CD4-positive, alpha-beta T cell (primary cell): ENCODE measurements around the gene INPP5D. TPM values are rescaled to one million over a fixed set of nuclear protein-coding genes. Genes with fewer than 3 reads are reported as not detected.

Experiments used
- ATAC-seq: fragments of 200-7000 bp; cut with Tn5 transposase; one replicate; pipeline ENCODE4 v1.10.0; 2022; ENCODE audit warnings: mild to moderate bottlenecking; ENCODE audit not compliant: poor library complexity
- CTCF ChIA-PET: fragments of 350-600 bp; sonication (Branson Sonifier 250); formaldehyde crosslinking; loops from one replicate; lab custom pipeline; 2021; ENCODE audit warnings: antibody characterized with exemption, inconsistent platforms; lab: Charles Lee
- POLR2A ChIA-PET: fragments of 350-600 bp; sonication (Branson Sonifier 250); formaldehyde crosslinking; loops from one replicate; lab custom pipeline; 2021; ENCODE audit warnings: antibody characterized with exemption, inconsistent platforms; lab: Charles Lee
- DNase-seq, 14 experiments: peaks; one replicate each; pipeline ENCODE4 v3.0.0-alpha.2; 2013 to 2020; ENCODE audit warnings: mixed read lengths in 2 of 14
- H3K27ac ChIP-seq, 2 donors: one replicate each; pipeline versions ENCODE4 v1.5.1 to v1.7.0; 2013; ENCODE audit warnings: low read length in 2 of 2, low read depth in 1 of 2, mild to moderate bottlenecking in 1 of 2
- H3K27me3 ChIP-seq, 2 experiments: 1 replicate in 1 of 2; 2 replicates in 1 of 2; pipeline versions ENCODE4 v1.6.1 to v1.7.0; 2013; ENCODE audit warnings: low read length in 2 of 2, control low read depth in 1 of 2, mild to moderate bottlenecking in 1 of 2, moderate library complexity in 1 of 2; ENCODE audit not compliant: insufficient read depth in 2 of 2, control insufficient read depth in 1 of 2
- H3K36me3 ChIP-seq: one replicate; pipeline ENCODE4 v1.6.1; 2013; ENCODE audit warnings: low read length, control low read depth; ENCODE audit not compliant: insufficient read depth
- H3K4me1 ChIP-seq: one replicate; pipeline ENCODE4 v1.6.1; 2013; ENCODE audit warnings: low read length, control low read depth; ENCODE audit not compliant: insufficient read depth
- H3K4me3 ChIP-seq: one replicate; pipeline ENCODE4 v1.5.1; 2013; ENCODE audit warnings: mild to moderate bottlenecking, low read length, moderate library complexity
- H3K9me3 ChIP-seq, 2 experiments: 1 replicate in 1 of 2; 2 replicates in 1 of 2; pipeline versions ENCODE4 v1.6.1 to v1.7.0; 2013; ENCODE audit warnings: low read length in 2 of 2, mild to moderate bottlenecking in 2 of 2, control low read depth in 1 of 2, moderate library complexity in 1 of 2; ENCODE audit not compliant: control insufficient read depth in 1 of 2, insufficient read depth in 1 of 2
- H3K27ac Mint-ChIP-seq: one replicate; pipeline ENCODE4 v1.8.0; 2020; ENCODE audit warnings: mixed read lengths
- H3K27me3 Mint-ChIP-seq: one replicate; pipeline ENCODE4 v1.8.0; 2021; ENCODE audit warnings: mixed read lengths
- H3K36me3 Mint-ChIP-seq: one replicate; pipeline ENCODE4 v1.8.0; 2021; ENCODE audit warnings: low read depth, mixed read lengths
- H3K4me1 Mint-ChIP-seq: one replicate; pipeline ENCODE4 v1.8.0; 2021; ENCODE audit warnings: low read depth, mixed read lengths
- H3K4me3 Mint-ChIP-seq: one replicate; pipeline ENCODE4 v1.8.0; 2020; ENCODE audit warnings: mild to moderate bottlenecking, mixed read lengths
- H3K9me3 Mint-ChIP-seq: one replicate; pipeline ENCODE4 v1.8.0; 2020; ENCODE audit warnings: mixed read lengths
- CTCF ChIP-seq: fragments of 200-600 bp; IDR thresholded peaks from one replicate; pipeline ENCODE4 v1.8.0; 2022; ENCODE audit warnings: antibody characterized with exemption, mild to moderate bottlenecking
- intact Hi-C, 2 experiments: fragments of 100-400 bp; cut with DNase I in 1 of 2; cut with micrococcal nuclease in 1 of 2; formaldehyde crosslinking; loops; one replicate each; pipeline versions ENCODE4 v1.15.1 to v1.9.0; 2023 to 2025; cut with DNase I, micrococcal nuclease
- total RNA-seq, 174 experiments: library from RNA in 2 of 174; stranded (reverse) in 2 of 174; gene quantifications; one replicate each; pipeline ENCODE4 v1.2.3 and lab custom pipeline; 2021 to 2026

Gene INPP5D
- total RNA-seq, 2 experiments from 2014 or later: 141 to 154 TPM

- Mint-ChIP-seq H3K4me3 (peak overlapping the region; percentile 36), H3K36me3 (peaks cover 25% of the 10 kb centered on the region), H3K27me3 (no peaks in the 10 kb centered on the region), H3K9me3 (no peaks in the 10 kb centered on the region), H3K27ac (peak overlapping the region; percentile 76), H3K4me1 (peaks cover 63% of the 10 kb centered on the region)
- Histone ChIP-seq H3K27me3 (no peaks in the 10 kb centered on the region), H3K4me1 (peaks cover 72% of the 10 kb centered on the region), H3K4me3 (no peak overlapping the region), H3K27ac (peak overlapping the region; percentile 15 to 50), H3K36me3 (peaks cover 9% of the 10 kb centered on the region), H3K9me3 (no peaks in the 10 kb centered on the region)
- DNase-seq (peak in 3 of 14 experiments; percentile 28 to 46 (median 38)), ATAC-seq (no peak)
- ChIA-PET CTCF (no interaction called here), POLR2A (interaction anchor here (1.3 to 4.0 kb wide), 2 partner anchors 8 to 19 kb away, joined by 3 to 21 read pairs; no protein-coding TSS in a partner anchor)
- intact Hi-C loops: loop anchor here in 1 of 2 experiments (5.0 kb wide), 1 partner anchor 167 kb away; no protein-coding TSS in a partner anchor
- no peak for TF ChIP-seq CTCF
Observed at GRCh38 chr2:233248999-233249398, 188.9 kb downstream of the INPP5D start.

- Histone ChIP-seq H3K4me3 (no peak overlapping the region), H3K9me3 (no peaks in the 10 kb centered on the region), H3K36me3 (peaks cover 21% of the 10 kb centered on the region), H3K27me3 (no peaks in the 10 kb centered on the region), H3K27ac (peak overlapping the region; percentile 72 to 88), H3K4me1 (peaks cover 78% of the 10 kb centered on the region)
- peaks cover 36% of the 10 kb centered on the region for H3K36me3 Mint-ChIP-seq
- H3K4me3 Mint-ChIP-seq: peak overlapping the region; percentile 90
- no peak for TF ChIP-seq CTCF
- ChIA-PET POLR2A (interaction anchor here (0.9 to 5.4 kb wide), 10 partner anchors 10 to 700 kb away, joined by 3 to 82 read pairs (median 7); partner anchors contain the start of genes EIF4E2, INPP5D and TIGD1), CTCF (interaction anchor here (0.7 to 3.4 kb wide), 25 partner anchors 10 to 407 kb away, joined by 3 to 25 read pairs (median 5); partner anchors contain the start of gene INPP5D)
- peak overlapping the region; percentile 76 for H3K27ac Mint-ChIP-seq
- DNase-seq (no peak), ATAC-seq (no peak)
- H3K9me3 Mint-ChIP-seq: no peaks in the 10 kb centered on the region
- peaks cover 69% of the 10 kb centered on the region for H3K4me1 Mint-ChIP-seq
- H3K27me3 Mint-ChIP-seq: no peaks in the 10 kb centered on the region
- intact Hi-C loops: loop anchor here (2.0 to 10.0 kb wide), 9 partner anchors 66 to 1468 kb away; partner anchors contain the start of genes GIGYF2 (in 1 of the 2), INPP5D (in 1 of the 2) and PDE6D (in 1 of the 2)
Observed at GRCh38 chr2:233250568-233250967, 190.4 kb downstream of the INPP5D start.

- H3K27me3 Mint-ChIP-seq: no peaks in the 10 kb centered on the region
- intact Hi-C loops: loop anchor here (1.0 to 10.0 kb wide), 12 partner anchors 17 to 1469 kb away; partner anchors contain the start of genes GIGYF2 (in 1 of the 2), INPP5D (in 1 of the 2) and PDE6D (in 1 of the 2)
- H3K36me3 ChIP-seq: peaks cover 22% of the 10 kb centered on the region
- ATAC-seq (no peak), DNase-seq (peak in 1 of 14 experiments; percentile 10)
- H3K27ac Mint-ChIP-seq: peak overlapping the region; percentile 76
- peaks cover 72% of the 10 kb centered on the region for H3K4me1 Mint-ChIP-seq
- no peaks in the 10 kb centered on the region for H3K27me3 ChIP-seq
- peak overlapping the region; percentile 90 for H3K4me3 ChIP-seq
- CTCF ChIA-PET: interaction anchor here (0.7 to 3.4 kb wide), 26 partner anchors 8 to 407 kb away, joined by 3 to 25 read pairs (median 4); partner anchors contain the start of gene INPP5D
- peaks cover 40% of the 10 kb centered on the region for H3K36me3 Mint-ChIP-seq
- peak overlapping the region; percentile 90 for H3K4me3 Mint-ChIP-seq
- H3K9me3 Mint-ChIP-seq: no peaks in the 10 kb centered on the region
- POLR2A ChIA-PET: interaction anchor here (0.9 to 5.4 kb wide), 11 partner anchors 10 to 700 kb away, joined by 3 to 82 read pairs (median 6); partner anchors contain the start of genes EIF4E2, INPP5D and TIGD1
- no peaks in the 10 kb centered on the region for H3K9me3 ChIP-seq
- H3K4me1 ChIP-seq: peaks cover 78% of the 10 kb centered on the region
- no peak for TF ChIP-seq CTCF
- H3K27ac ChIP-seq: peak overlapping the region; percentile 72 to 88
Observed at GRCh38 chr2:233250985-233251305, 190.8 kb downstream of the INPP5D start.
